ENCODE data around the gene ZP2. TPM values are rescaled to one million over a fixed set of nuclear protein-coding genes. Genes with fewer than 3 reads are reported as not detected.

The ZP2 gene
- total and polyA plus RNA-seq, 9 of the 15 experiments (the other 6 are each of a cell fraction or from before 2014, with no cell fraction given) = not detected

- 56% methylated on average over 4 of the region's 4 CpGs for WGBS (ENCODE audit: insufficient coverage, low coverage, missing lambda C conversion rate)
- no peaks in the 10 kb centered on the region for H3K9me3 ChIP-seq (replicated peaks; ENCODE audit: control insufficient read depth, insufficient read depth, low read depth, low read length)
- H3K79me2 ChIP-seq (ENCODE audit: control insufficient read depth, insufficient read depth, low read length) = peaks cover 3% of the 10 kb centered on the region; the same call in 1 of the 3 replicates
- no peak for FAIRE-seq
- TF ChIP-seq ZNF354B (CRISPR knock-in tag; IDR thresholded peaks at IDR 0.05) (no peak), KDM2B (CRISPR knock-in tag; IDR thresholded peaks at IDR 0.05) (no peak), HEY1 (CRISPR knock-in tag; IDR thresholded peaks at IDR 0.05; ENCODE audit: borderline replicate concordance) (no peak), RHOXF2B (CRISPR knock-in tag; conservative IDR thresholded peaks at IDR 0.05) (no peak), C11orf30 (IDR thresholded peaks at IDR 0.05; ENCODE audit: low read depth) (no peak), ZNF764 (CRISPR knock-in tag; IDR thresholded peaks at IDR 0.05; ENCODE audit: low read depth) (no peak), GABPB2 (CRISPR knock-in tag; conservative IDR thresholded peaks at IDR 0.05) (no peak), PKNOX1 (IDR thresholded peaks at IDR 0.05) (no peak), TAF15 (IDR thresholded peaks at IDR 0.05; ENCODE audit: low read depth, low read length) (no peak), CBX1 (IDR thresholded peaks at IDR 0.05; ENCODE audit: low read depth) (no peak)
- H3K36me3 ChIP-seq (ENCODE audit: control insufficient read depth, insufficient read depth, low read length) = peaks cover 26% of the 10 kb centered on the region
- intact Hi-C loops (cut with micrococcal nuclease) = no loop called here
- no peak overlapping the region for H3K27ac ChIP-seq (ENCODE audit: extremely low read depth, low read depth, low read length)
- no peak overlapping the region for H3K9ac ChIP-seq (ENCODE audit: insufficient read depth in 1 of 2, low read depth in 2 of 2, low read length in 2 of 2)
- ChIA-PET POLR2A (no interaction called here), CTCF (ENCODE audit: low intra/inter-chr PET ratio) (no interaction called here)
- no peak for DNase-seq (ENCODE audit: extremely low read depth in 1 of 4, low spot score in 3 of 4)
- no peaks in the 10 kb centered on the region for H3K27me3 ChIP-seq (ENCODE audit: control insufficient read depth in 2 of 2, insufficient read depth in 2 of 2, low read length in 2 of 2)
- no TSS peak for BruUV-seq (replicated peaks)
- H3K4me1 ChIP-seq (replicated peaks in 1 of 2; ENCODE audit: control insufficient read depth in 2 of 2, insufficient read depth in 2 of 2, low read length in 2 of 2) = peaks cover 4 to 11% of the 10 kb centered on the region in 2 experiments; a peak in 4 of 5 replicates
- H3K9me1 ChIP-seq (ENCODE audit: control insufficient read depth, insufficient read depth, low read length) = no peaks in the 10 kb centered on the region
- H4K20me1 ChIP-seq (replicated peaks; ENCODE audit: control insufficient read depth, insufficient read depth, low read length) = no peaks in the 10 kb centered on the region
- in situ Hi-C loops (cut with MboI) = no loop called here
- no peak overlapping the region for H2AFZ ChIP-seq (ENCODE audit: low read depth, low read length)
- no peak overlapping the region for H3K4me3 ChIP-seq
- H3K4me2 ChIP-seq (ENCODE audit: insufficient read depth, low read length) = no peak overlapping the region
- no peak for ATAC-seq
Observed at GRCh38 chr16:21163576-21163975, 47.8 kb downstream of the ZP2 start.
